Adrenal gland (tissue), 12 donors: ENCODE data around the gene PEPD. TPM values are rescaled to one million over a fixed set of nuclear protein-coding genes. Genes with fewer than 3 reads are reported as not detected.

Source experiments
- DNase-seq, 7 donors: peaks; one replicate each; pipeline ENCODE4 v3.0.0-alpha.2; 2019 to 2020
- H3K27ac ChIP-seq, 5 donors: fragments of 200-600 bp; sonication (generic) in 4 of 5; 1 replicate in 3 of 5; 2 replicates in 2 of 5; pipeline versions ENCODE4 v1.5.1 to v1.8.0; 2016 to 2020; ENCODE audit warnings: mild to moderate bottlenecking in 1 of 5
- H3K27me3 ChIP-seq: fragments of 200-600 bp; 2 replicates; pipeline ENCODE4 v1.8.0; 2021
- H3K36me3 ChIP-seq, 2 donors: fragments of 200-600 bp; replicated peaks in 1 of 2; 1 replicate in 1 of 2; 2 replicates in 1 of 2; pipeline versions ENCODE4 v1.5.1 to v1.8.0; 2018 to 2022
- H3K4me1 ChIP-seq, 2 donors: fragments of 200-600 bp; replicated peaks in 1 of 2; 1 replicate in 1 of 2; 2 replicates in 1 of 2; pipeline versions ENCODE4 v1.5.1 to v1.8.0; 2018 to 2021
- H3K4me3 ChIP-seq, 4 donors: fragments of 200-600 bp; sonication (generic) in 3 of 4; one replicate each; pipeline ENCODE4 v1.5.1; 2016 to 2018
- H3K9me3 ChIP-seq, 3 donors: fragments of 200-600 bp; sonication (generic) in 1 of 3; replicated peaks in 1 of 3; 1 replicate in 2 of 3; 2 replicates in 1 of 3; pipeline versions ENCODE4 v1.5.1 to v1.8.0; 2016 to 2021
- POLR2A ChIP-seq, 2 donors: fragments of 450-650 bp; IDR thresholded peaks; one replicate each; pipeline ENCODE4 v1.6.1; 2017; ENCODE audit warnings: antibody characterized with exemption in 2 of 2, mild to moderate bottlenecking in 2 of 2, moderate library complexity in 1 of 2
- WGBS, 4 donors: extraction: QIAGEN DNeasy Blood & Tissue Kit in 2 of 4; methylation state at CpG; one replicate each; pipeline versions ENCODE4 v1.1.5 to v1.1.7; 2013 to 2017; 5-methylcytosine and 5-hydroxymethylcytosine counted together
- intact Hi-C, 2 donors: fragments of 100-400 bp; cut with DNase I; formaldehyde crosslinking; loops; one replicate each; pipeline versions ENCODE4 v1.14.1 to v1.15.0; 2022 to 2023
- polyA plus RNA-seq, 3 donors: library from polyadenylated mRNA; stranded (reverse); fragments of 200-250 nt in 2 of 3; fragments of 350-450 nt in 1 of 3; fragmentation: Illumina TruSeq in 1 of 3; extraction: RNeasy Lipid Tissue Mini Kit (QIAGEN cat#74804) in 1 of 3; gene quantifications; one replicate each; pipeline ENCODE4 v1.2.3, GENCODE V29; 2013 to 2014
- total RNA-seq, 9 donors: library from RNA; depleted of rRNA in 4 of 9; stranded (reverse); fragments of >200 nt in 4 of 9; fragments of 120-200 nt in 1 of 9; fragmentation: NEBNext Ultra II Directional in 1 of 9; extraction: Animal tissue kit (Norgen Biotek cat#: 25700) in 1 of 9; gene quantifications; one replicate each; pipeline versions ENCODE4 v1.1.0 to v1.2.4, GENCODE V29; 2013 to 2023
- TF ChIP-seq, protein P1 (sequence below), 6 experiments: fragments of 450-650 bp in 4 of 6; fragments of 200-600 bp in 2 of 6; sonication (generic) in 1 of 6; IDR thresholded peaks; 1 replicate in 5 of 6; 2 replicates in 1 of 6; pipeline versions ENCODE4 v1.5.1 to v1.8.0; 2016 to 2021; ENCODE audit warnings: antibody characterized with exemption in 6 of 6, mild to moderate bottlenecking in 2 of 6, moderate library complexity in 1 of 6
- donor health status: healthy with polysubstance abuse.
- donor health status: Bipolar disorder and iron deficiency.
- donor health status: DM: yes; HTN: yes; CAD: no.
- donor health status: DM: no; HTN: no; CAD: no.
- donor health status: DM: no; HTN: no; CAD: no.
- donor health status: DM: yes; HTN: yes; CAD: no.

Gene PEPD
- total and polyA plus RNA-seq, 12 donors: 24.4 to 311 (median 116) TPM

- H3K27me3 ChIP-seq: no peaks in the 10 kb centered on the region
- peak overlapping the region in 1 of 5 donors; percentile 53 for H3K27ac ChIP-seq
- no peak overlapping the region for H3K4me3 ChIP-seq
- H3K4me1 ChIP-seq: peaks cover 12 to 49% of the 10 kb centered on the region in 2 donors
- no peaks in the 10 kb centered on the region for H3K9me3 ChIP-seq
- intact Hi-C loops: no loop called here
- WGBS, 4 donors: 71 to 86% (median 77%) methylated on average over 12 to 19 of the region's 19 CpGs
- DNase-seq: no peak
- no peak for TF ChIP-seq POLR2A (IDR thresholded peaks at IDR 0.05)
- TF ChIP-seq, protein P1, sequence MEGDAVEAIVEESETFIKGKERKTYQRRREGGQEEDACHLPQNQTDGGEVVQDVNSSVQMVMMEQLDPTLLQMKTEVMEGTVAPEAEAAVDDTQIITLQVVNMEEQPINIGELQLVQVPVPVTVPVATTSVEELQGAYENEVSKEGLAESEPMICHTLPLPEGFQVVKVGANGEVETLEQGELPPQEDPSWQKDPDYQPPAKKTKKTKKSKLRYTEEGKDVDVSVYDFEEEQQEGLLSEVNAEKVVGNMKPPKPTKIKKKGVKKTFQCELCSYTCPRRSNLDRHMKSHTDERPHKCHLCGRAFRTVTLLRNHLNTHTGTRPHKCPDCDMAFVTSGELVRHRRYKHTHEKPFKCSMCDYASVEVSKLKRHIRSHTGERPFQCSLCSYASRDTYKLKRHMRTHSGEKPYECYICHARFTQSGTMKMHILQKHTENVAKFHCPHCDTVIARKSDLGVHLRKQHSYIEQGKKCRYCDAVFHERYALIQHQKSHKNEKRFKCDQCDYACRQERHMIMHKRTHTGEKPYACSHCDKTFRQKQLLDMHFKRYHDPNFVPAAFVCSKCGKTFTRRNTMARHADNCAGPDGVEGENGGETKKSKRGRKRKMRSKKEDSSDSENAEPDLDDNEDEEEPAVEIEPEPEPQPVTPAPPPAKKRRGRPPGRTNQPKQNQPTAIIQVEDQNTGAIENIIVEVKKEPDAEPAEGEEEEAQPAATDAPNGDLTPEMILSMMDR (IDR thresholded peaks at IDR 0.05): no peak
- H3K36me3 ChIP-seq: no peaks in the 10 kb centered on the region
Measured at GRCh38 chr19:33394723-33395560, 126.6 kb downstream of the PEPD start.

DNA sequence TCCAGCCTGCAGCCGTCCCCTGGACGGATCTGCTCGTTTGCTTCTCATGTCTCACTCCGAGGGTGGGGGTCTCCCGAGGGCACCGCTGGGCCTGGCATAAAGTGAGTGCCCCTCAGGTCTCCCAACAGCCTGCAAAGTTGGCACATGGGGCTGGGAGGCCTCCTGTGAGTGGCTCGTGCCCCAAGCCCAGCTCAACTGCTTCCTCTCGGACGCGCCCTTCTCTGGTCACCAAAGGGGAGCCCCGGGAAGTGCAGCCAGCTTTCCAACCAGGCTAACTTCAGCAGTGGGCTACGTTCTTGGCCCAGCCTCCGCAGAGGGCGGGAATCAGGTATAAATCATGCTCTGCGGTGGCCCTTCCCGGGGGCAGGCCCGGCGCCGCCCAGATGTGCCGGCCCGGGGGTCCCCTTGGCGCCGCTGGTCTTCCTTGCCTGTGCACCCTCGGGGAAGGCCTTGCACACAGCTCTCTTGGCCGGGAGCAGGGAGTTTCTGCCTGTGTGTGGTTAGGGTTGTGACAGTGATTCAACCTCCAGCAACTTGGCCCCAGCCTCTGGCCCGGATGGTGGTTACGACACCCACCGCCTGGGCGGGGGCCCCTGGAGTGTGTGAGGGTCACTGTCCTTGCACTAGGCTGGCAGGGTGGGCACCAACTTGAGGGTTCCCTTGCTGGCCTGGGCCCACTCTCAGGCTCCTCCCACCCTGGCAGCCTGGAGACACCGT lies 127.4 kb downstream of the PEPD start:
- H3K9me3 ChIP-seq: no peaks in the 10 kb centered on the region
- no peak overlapping the region for H3K4me3 ChIP-seq
- WGBS, 4 donors: 56 to 75% (median 62%) methylated on average over 12 to 30 of the region's 30 CpGs
- TF ChIP-seq, protein P1 (IDR thresholded peaks at IDR 0.05): no peak
- TF ChIP-seq POLR2A (IDR thresholded peaks at IDR 0.05): no peak
- peak overlapping the region in 1 of 5 donors; percentile 53 for H3K27ac ChIP-seq
- intact Hi-C loops: no loop called here
- no peaks in the 10 kb centered on the region for H3K36me3 ChIP-seq
- no peaks in the 10 kb centered on the region for H3K27me3 ChIP-seq
- peak in 1 of 7 donors; percentile 33 for DNase-seq
- H3K4me1 ChIP-seq: peaks cover 12 to 56% of the 10 kb centered on the region in 2 donors

- WGBS, 4 donors: 83 to 91% (median 86%) methylated on average over 5 to 21 of the region's 21 CpGs
- H3K27ac ChIP-seq: peak overlapping the region in 1 of 5 donors; percentile 53
- peak in 1 of 7 donors; percentile 15 for DNase-seq
Measured at GRCh38 chr19:33393286-33394005, 128.1 kb downstream of the PEPD start.

More at GRCh38 chr19:33393286-33394005, 128.1 kb downstream of the PEPD start:
- H3K4me3 ChIP-seq: no peak overlapping the region
- H3K36me3 ChIP-seq: no peaks in the 10 kb centered on the region
- peaks cover 12 to 63% of the 10 kb centered on the region in 2 donors for H3K4me1 ChIP-seq
- H3K27me3 ChIP-seq: no peaks in the 10 kb centered on the region
- TF ChIP-seq, protein P1 (IDR thresholded peaks at IDR 0.05): no peak
- no peak for TF ChIP-seq POLR2A (IDR thresholded peaks at IDR 0.05)
- intact Hi-C loops: no loop called here
- H3K9me3 ChIP-seq: no peaks in the 10 kb centered on the region
